ENCODE results near the gene CSTF2T. TPM values are rescaled to one million over a fixed set of nuclear protein-coding genes. Genes with fewer than 3 reads are reported as not detected.

CSTF2T gene, protein sequence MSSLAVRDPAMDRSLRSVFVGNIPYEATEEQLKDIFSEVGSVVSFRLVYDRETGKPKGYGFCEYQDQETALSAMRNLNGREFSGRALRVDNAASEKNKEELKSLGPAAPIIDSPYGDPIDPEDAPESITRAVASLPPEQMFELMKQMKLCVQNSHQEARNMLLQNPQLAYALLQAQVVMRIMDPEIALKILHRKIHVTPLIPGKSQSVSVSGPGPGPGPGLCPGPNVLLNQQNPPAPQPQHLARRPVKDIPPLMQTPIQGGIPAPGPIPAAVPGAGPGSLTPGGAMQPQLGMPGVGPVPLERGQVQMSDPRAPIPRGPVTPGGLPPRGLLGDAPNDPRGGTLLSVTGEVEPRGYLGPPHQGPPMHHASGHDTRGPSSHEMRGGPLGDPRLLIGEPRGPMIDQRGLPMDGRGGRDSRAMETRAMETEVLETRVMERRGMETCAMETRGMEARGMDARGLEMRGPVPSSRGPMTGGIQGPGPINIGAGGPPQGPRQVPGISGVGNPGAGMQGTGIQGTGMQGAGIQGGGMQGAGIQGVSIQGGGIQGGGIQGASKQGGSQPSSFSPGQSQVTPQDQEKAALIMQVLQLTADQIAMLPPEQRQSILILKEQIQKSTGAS
- total RNA-seq (2021) (21.9 and 22.2 TPM in 2 replicates), Bru-seq, nascent RNA (percentile 92 among the genes with signal in this experiment), BruChase-seq, experiment 1, labeled RNA remaining after a 2-hour chase (percentile 96 among the genes with signal in this experiment), BruChase-seq, experiment 2, labeled RNA remaining after a 6-hour chase (percentile 86 among the genes with signal in this experiment)
- long read RNA-seq, full-length matches to known transcripts = 8 of 8 reads
- long read RNA-seq, partial matches to known transcripts = 0 of 8 reads
- long read RNA-seq, other reads (novel, unspliced or antisense) = 0 of 8 reads

DNA sequence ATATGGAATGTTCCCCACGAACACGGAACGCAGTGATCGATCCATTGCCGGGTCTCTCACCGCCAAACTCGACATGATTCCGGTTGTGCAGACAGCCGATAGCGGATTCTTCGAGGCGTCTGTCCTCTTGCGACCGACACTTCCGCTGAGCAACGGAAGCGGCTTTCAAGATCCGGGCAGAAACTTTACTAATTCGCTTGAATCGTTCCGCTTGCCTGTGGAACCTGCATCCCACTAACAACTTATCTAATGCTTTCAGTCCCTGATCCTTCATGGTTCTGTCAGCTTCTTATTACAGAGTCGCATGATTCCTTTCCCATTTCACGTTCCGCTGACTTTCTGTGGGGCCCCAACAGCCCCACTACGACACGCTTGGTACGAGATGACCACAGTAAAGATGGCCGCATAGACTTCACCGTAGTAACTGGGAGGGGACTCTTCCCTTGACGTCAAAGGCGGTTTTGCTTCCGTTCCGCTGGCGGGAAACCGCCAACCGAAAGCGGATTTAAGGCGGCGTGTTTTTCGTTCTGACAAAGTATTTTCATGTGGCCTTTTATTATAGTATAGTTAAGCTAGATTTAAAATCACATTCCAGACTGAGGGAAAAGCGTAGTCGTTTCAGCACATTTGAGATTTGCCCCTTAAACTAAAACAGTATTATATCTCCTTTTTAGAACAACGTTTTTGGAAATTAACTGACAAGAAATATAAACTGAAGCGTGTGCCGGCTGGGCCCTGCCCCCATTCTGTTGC lies at the start of gene CSTF2T:
Gene CSTF2T, minus strand, starts transcription at position 121 of the 753 bp plus-strand sequence. Its CDS starts 46 bp downstream, at position 75.
- DNase-seq (ENCODE audit: low spot score) = peak; percentile 95
- TF ChIP-seq, protein P1, sequence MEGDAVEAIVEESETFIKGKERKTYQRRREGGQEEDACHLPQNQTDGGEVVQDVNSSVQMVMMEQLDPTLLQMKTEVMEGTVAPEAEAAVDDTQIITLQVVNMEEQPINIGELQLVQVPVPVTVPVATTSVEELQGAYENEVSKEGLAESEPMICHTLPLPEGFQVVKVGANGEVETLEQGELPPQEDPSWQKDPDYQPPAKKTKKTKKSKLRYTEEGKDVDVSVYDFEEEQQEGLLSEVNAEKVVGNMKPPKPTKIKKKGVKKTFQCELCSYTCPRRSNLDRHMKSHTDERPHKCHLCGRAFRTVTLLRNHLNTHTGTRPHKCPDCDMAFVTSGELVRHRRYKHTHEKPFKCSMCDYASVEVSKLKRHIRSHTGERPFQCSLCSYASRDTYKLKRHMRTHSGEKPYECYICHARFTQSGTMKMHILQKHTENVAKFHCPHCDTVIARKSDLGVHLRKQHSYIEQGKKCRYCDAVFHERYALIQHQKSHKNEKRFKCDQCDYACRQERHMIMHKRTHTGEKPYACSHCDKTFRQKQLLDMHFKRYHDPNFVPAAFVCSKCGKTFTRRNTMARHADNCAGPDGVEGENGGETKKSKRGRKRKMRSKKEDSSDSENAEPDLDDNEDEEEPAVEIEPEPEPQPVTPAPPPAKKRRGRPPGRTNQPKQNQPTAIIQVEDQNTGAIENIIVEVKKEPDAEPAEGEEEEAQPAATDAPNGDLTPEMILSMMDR (conservative IDR thresholded peaks at IDR 0.05; ENCODE audit: low read depth, low read length) = no peak
- TF ChIP-seq EZH2 (IDR thresholded peaks at IDR 0.05; ENCODE audit: borderline replicate concordance, low read depth, low read length, poor library complexity, severe bottlenecking) = no peak
- POLR2A ChIA-PET (ENCODE audit: low non-redundant PET) = no interaction called here
- no peaks in the 10 kb centered on the region for H3K27me3 ChIP-seq (replicated peaks; ENCODE audit: insufficient read depth, low read depth, low read length, poor library complexity)
- CTCF ChIA-PET = no interaction called here
- peaks cover 9% of the 10 kb centered on the region for H3K36me3 ChIP-seq (ENCODE audit: insufficient read depth, low read length, poor library complexity, severe bottlenecking)
- H3K4me1 ChIP-seq (ENCODE audit: insufficient read depth, low read length, poor library complexity, severe bottlenecking) = peaks cover 2% of the 10 kb centered on the region
- no TSS peak for BruUV-seq (replicated peaks)
- peak within 1 kb of the TSS; percentile 69 for H3K4me3 ChIP-seq (ENCODE audit: low read depth, low read length, poor library complexity, severe bottlenecking)
- H3K27ac ChIP-seq (ENCODE audit: low read depth, low read length, poor library complexity, severe bottlenecking) = peak within 1 kb of the TSS; percentile 98
- H3K9me3 ChIP-seq (ENCODE audit: low read depth, low read length, poor library complexity, severe bottlenecking) = no peaks in the 10 kb centered on the region
- intact Hi-C loops (cut with micrococcal nuclease; ENCODE audit: unreplicated experiment) = no loop called here

DNA sequence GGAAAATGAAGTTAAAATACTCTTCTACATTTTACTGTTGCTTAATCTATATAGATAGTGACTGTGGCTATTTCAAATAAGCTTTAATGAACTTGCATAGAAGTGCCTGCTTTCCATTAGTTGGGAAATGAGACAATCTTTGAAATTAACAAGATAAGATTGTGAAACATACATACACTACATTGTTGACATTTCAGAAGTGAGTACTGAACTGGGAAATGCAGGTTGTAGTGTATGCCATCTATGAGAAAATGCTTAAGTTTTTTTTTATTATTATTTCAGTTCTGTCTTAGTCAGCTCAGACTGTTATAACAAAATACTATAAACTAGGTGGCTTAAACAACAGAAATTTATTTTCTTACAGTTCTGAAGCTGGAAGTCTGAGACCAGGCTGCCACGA lies 49.6 kb upstream of the CSTF2T start:
- Histone ChIP-seq H3K9me3 (ENCODE audit: low read depth, low read length, poor library complexity, severe bottlenecking) (no peaks in the 10 kb centered on the region), H3K4me3 (ENCODE audit: low read depth, low read length, poor library complexity, severe bottlenecking) (no peak overlapping the region), H3K27ac (ENCODE audit: low read depth, low read length, poor library complexity, severe bottlenecking) (no peak overlapping the region), H3K36me3 (ENCODE audit: insufficient read depth, low read length, poor library complexity, severe bottlenecking) (no peaks in the 10 kb centered on the region), H3K27me3 (replicated peaks; ENCODE audit: insufficient read depth, low read depth, low read length, poor library complexity) (no peaks in the 10 kb centered on the region), H3K4me1 (ENCODE audit: insufficient read depth, low read length, poor library complexity, severe bottlenecking) (no peaks in the 10 kb centered on the region)
- CTCF ChIA-PET = no interaction called here
- BruUV-seq (replicated peaks) = no TSS peak
- no peak for DNase-seq (ENCODE audit: low spot score)
- POLR2A ChIA-PET (ENCODE audit: low non-redundant PET) = no interaction called here
- intact Hi-C loops (cut with micrococcal nuclease; ENCODE audit: unreplicated experiment) = no loop called here
- TF ChIP-seq, protein P1 (conservative IDR thresholded peaks at IDR 0.05; ENCODE audit: low read depth, low read length) = no peak
- TF ChIP-seq EZH2 (IDR thresholded peaks at IDR 0.05; ENCODE audit: borderline replicate concordance, low read depth, low read length, poor library complexity, severe bottlenecking) = no peak

DNA sequence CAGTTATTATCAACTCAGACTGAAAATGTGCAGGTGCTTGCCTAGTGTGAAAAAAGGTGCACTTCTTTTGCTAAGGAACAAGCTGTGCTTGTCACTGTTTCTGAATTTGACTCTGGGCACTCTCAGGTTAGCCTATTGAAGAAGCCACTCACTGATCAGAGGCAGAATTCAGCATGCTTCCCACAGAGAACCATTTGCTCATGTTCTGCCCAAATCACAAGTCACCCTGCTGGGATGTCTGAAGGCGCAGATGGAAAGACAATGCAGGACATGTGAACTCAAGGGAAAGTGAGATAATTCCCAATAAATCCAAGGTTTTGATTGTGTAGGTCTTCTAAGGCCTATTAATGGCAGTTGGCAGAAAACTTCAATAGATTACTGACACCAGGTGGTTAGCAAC lies 47.8 kb upstream of the CSTF2T start:
- DNase-seq (ENCODE audit: low spot score) = no peak
- CTCF ChIA-PET = no interaction called here
- intact Hi-C loops (cut with micrococcal nuclease; ENCODE audit: unreplicated experiment) = no loop called here
- Histone ChIP-seq H3K27ac (ENCODE audit: low read depth, low read length, poor library complexity, severe bottlenecking) (no peak overlapping the region), H3K4me3 (ENCODE audit: low read depth, low read length, poor library complexity, severe bottlenecking) (no peak overlapping the region), H3K9me3 (ENCODE audit: low read depth, low read length, poor library complexity, severe bottlenecking) (no peaks in the 10 kb centered on the region), H3K27me3 (replicated peaks; ENCODE audit: insufficient read depth, low read depth, low read length, poor library complexity) (no peaks in the 10 kb centered on the region), H3K36me3 (ENCODE audit: insufficient read depth, low read length, poor library complexity, severe bottlenecking) (no peaks in the 10 kb centered on the region), H3K4me1 (ENCODE audit: insufficient read depth, low read length, poor library complexity, severe bottlenecking) (no peaks in the 10 kb centered on the region)
- no peak for TF ChIP-seq EZH2 (IDR thresholded peaks at IDR 0.05; ENCODE audit: borderline replicate concordance, low read depth, low read length, poor library complexity, severe bottlenecking)
- TF ChIP-seq, protein P1 (conservative IDR thresholded peaks at IDR 0.05; ENCODE audit: low read depth, low read length) = no peak
- POLR2A ChIA-PET (ENCODE audit: low non-redundant PET) = no interaction called here
- no TSS peak for BruUV-seq (replicated peaks)

Data from A673 (cell line).